Measurements from ENCODE around the gene S100A10.

S100A10 gene

GRCh38 chr1:152009691-152010090 lies 16.0 kb upstream of the S100A10 start:
- no peak for DNase-seq

- no peak for DNase-seq
These were observed 13.4 kb upstream of the S100A10 start for GRCh38 chr1:152007047-152007446.

GRCh38 chr1:152005360-152005912 lies 11.8 kb upstream of the S100A10 start:
- DNase-seq, result no peak

- no peak for DNase-seq
These were observed 10.3 kb upstream of the S100A10 start for GRCh38 chr1:152003846-152004442.

- no peak for DNase-seq
These were observed 9.3 kb upstream of the S100A10 start for GRCh38 chr1:152002960-152003359.

- DNase-seq, result peak; percentile 77
These were observed 8.2 kb upstream of the S100A10 start for GRCh38 chr1:152001631-152002584.

GRCh38 chr1:152000964-152001630 lies 7.4 kb upstream of the S100A10 start:
- no peak for DNase-seq

GRCh38 chr1:151998611-151999362 lies 5.1 kb upstream of the S100A10 start:
- no peak for DNase-seq

GRCh38 chr1:151997284-151997570 lies 3.6 kb upstream of the S100A10 start:
- DNase-seq, result no peak

- DNase-seq, result no peak
These were observed 2.1 kb upstream of the S100A10 start for GRCh38 chr1:151995774-151996173.

- DNase-seq, result no peak
These were observed 1.3 kb upstream of the S100A10 start for GRCh38 chr1:151994956-151995355.

- peak; percentile 37 for DNase-seq
These were observed 450 bp downstream of the S100A10 start for GRCh38 chr1:151993084-151993733.

GRCh38 chr1:151992303-151993083 lies 1.2 kb downstream of the S100A10 start:
- DNase-seq, result peak; percentile 7

GRCh38 chr1:151991663-151992302 lies 1.9 kb downstream of the S100A10 start:
- DNase-seq, result no peak

GRCh38 chr1:151990856-151991198 lies 2.8 kb downstream of the S100A10 start:
- DNase-seq, result no peak

- no peak for DNase-seq
These were observed 3.4 kb downstream of the S100A10 start for GRCh38 chr1:151990058-151990855.

GRCh38 chr1:151989211-151989862 lies 4.3 kb downstream of the S100A10 start:
- peak; percentile 41 for DNase-seq

GRCh38 chr1:151988405-151988923 lies 5.2 kb downstream of the S100A10 start:
- no peak for DNase-seq

GRCh38 chr1:151986501-151987190 lies 7.0 kb downstream of the S100A10 start:
- no peak for DNase-seq
